ENCODE results near the gene PMVK.

DNA sequence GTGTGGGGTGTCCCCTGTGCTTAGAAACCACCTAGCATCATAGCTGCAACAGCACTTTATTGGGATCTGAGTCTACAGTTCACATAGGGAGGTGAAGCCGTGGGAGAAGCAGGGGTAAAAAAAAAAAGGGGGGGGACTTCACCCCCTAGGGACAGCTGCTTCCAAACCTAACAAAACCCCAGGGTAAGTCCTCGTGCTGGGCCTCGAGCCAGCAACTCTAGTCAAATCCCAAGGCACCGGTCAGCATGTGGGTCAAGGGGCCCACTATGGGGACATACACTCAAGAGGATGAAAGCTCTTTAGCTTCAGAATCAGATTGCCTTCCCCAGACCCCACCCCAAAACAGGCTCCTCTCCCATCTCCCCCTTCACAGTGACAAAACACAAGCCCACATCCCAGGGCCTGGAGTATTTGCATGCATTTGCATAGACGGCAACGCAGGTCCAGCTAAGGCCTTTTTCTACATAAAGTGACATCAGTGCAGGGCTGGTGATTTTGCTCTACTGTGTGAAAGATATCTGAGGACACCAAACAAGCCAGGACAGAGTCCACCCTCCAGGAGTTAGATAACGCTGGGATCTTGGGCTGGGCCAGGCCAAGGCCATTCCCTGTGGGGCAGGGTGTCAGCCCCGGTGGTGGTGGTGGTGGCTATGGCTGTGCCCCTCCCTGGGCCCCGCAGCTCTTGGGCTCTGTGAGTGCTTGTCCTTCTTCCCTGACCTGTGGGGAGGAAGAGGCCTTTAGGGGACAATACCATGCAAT, 8.1 kb upstream of the PMVK start:
- TF ChIP-seq POLR2A (IDR thresholded peaks at IDR 0.05) (no peak), CTCF (IDR thresholded peaks at IDR 0.05) (no peak)

All from breast epithelium (tissue), 3 donors.